Stimulated activated CD8-positive, alpha-beta memory T cell treated with anti-CD3 and anti-CD28 coated beads, Interleukin-15, amount 100 ng/mL, for 4 hours (primary cell): Measurements from ENCODE around the gene MACROH2A1.

ENCODE experiments used
- DNase-seq, 2 donors: peaks; one replicate each; pipeline ENCODE4 v3.0.0-alpha.2; 2020; ENCODE audit warnings: low read depth in 2 of 2

MACROH2A1 gene

GRCh38 chr5:135396459-135397055, 2.5 kb downstream of the MACROH2A1 start:
- DNase-seq: no peak

GRCh38 chr5:135395866-135396265, 3.2 kb downstream of the MACROH2A1 start:
- no peak for DNase-seq

GRCh38 chr5:135395451-135395850, 3.6 kb downstream of the MACROH2A1 start:
- no peak for DNase-seq

- DNase-seq: no peak
Observed at GRCh38 chr5:135394095-135394494, 4.9 kb downstream of the MACROH2A1 start.

DNA sequence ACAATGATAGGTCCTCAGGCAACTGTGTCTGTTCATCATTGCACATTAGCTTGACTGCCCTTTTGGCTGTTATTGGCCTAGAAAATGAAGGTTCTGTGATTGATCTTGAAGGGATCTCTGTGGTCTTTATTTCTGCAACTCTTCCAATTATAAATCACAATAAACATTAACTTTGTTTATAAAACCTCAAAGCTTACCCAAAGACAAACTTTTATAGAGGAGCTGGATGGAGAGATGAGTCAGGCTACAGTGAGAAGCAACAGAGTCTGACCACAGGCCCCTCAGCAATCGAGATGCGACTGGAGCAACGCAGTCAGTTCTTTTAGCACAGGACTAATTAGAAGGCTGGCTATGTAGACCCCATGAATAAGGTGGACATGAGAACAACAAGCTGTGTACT, 5.3 kb downstream of the MACROH2A1 start:
- no peak for DNase-seq

DNA sequence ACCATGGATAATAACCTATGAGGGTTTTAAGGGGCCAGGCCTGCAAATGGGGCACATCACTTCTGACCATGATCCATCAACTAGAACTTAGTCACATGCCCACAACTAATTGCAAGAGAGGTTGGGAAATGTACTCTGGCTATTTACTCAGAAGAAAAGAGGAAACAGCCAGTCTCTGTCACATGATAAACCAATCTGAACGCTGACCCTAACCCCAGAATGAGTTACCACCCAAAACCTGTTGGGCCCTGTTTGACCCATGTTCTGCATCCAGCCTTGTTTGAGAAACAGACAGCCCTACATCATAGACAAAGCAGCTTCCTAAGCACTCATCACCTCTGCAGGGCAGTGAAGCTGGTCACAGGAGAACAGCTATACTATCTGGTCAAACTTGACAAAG, 5.8 kb downstream of the MACROH2A1 start:
- DNase-seq: no peak

GRCh38 chr5:135392256-135392655, 6.8 kb downstream of the MACROH2A1 start:
- DNase-seq: no peak

- DNase-seq: no peak
Observed at GRCh38 chr5:135391869-135392255, 7.2 kb downstream of the MACROH2A1 start.

- DNase-seq: no peak
Observed at GRCh38 chr5:135391116-135391868, 7.7 kb downstream of the MACROH2A1 start.

DNA sequence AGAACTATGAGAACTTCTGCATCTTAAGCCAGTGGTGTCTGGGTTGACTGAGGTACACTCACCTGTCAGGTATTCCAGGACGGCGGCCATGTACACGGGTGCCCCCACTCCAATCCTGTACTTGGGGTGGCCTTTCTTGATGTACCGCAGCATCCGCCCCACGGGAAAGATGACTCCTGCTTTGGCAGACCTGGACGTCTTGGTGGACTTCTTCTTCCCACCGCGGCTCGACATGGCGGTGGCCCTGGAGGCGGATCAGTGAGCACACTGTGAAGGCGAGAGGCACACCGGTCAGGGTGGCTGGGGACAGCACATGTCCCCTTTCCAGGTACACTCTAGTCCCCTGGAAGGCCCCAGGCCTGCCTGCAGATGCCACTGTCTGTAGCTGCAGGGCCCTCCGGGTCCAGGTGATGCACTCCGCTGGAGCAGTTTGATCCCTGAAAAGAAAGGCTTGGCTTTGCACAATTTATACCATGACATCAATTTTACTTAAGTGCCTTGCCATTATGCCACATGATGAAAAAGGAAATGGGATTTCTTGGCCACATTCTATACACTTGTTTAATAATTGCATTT, 10.1 kb downstream of the MACROH2A1 start:
- no peak for DNase-seq

DNA sequence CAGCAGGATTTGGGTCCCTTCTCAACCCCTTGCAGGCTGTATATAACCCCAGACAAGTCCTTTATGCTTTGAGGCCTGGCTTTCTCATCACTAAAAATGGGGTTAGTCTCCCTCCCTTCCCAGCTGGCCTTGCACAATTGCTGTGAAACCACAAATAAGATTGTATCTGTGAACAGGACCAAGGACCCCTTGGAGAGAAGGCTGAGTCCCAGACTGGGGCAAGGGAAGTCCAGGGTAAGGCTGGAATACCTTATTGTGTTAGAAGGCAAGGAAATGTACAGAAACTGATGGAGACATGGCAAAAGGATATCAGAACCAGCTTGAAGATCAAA, 11.4 kb downstream of the MACROH2A1 start:
- DNase-seq: no peak

DNA sequence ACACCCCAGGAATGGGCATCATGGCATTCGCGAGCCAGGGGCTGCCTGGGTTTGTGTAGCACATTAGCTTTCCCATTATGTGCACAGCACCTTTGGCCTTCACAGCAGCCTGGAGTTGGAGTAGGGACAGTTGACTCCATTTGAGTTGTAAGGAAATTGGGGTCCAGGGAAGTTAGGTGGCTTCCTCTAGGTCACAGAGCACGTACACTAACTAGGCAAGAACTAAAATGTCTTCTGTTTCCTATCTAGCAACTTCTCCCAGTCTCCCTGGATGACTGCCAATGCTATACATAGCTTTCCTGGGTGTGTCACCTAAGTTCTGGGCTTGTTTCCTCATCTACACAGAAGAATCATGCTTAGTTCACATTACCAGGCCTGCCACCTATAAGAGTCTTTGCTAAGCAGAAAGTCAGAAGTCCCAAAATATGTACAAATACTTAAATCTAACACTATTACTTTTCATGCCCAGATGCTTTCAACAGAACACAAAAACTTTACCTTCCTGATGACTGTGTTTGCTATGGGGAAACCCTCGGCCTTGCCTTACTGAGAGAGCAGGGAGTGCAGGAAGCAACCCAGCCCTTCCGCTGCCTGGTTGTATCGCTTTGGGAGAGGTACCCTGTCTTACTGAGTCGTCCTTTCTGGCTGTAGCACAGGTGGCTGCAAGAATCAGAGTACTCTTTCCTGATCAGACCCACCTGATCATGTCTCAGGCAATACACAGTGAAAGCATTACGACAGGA, 12.0 kb downstream of the MACROH2A1 start:
- DNase-seq: no peak

DNA sequence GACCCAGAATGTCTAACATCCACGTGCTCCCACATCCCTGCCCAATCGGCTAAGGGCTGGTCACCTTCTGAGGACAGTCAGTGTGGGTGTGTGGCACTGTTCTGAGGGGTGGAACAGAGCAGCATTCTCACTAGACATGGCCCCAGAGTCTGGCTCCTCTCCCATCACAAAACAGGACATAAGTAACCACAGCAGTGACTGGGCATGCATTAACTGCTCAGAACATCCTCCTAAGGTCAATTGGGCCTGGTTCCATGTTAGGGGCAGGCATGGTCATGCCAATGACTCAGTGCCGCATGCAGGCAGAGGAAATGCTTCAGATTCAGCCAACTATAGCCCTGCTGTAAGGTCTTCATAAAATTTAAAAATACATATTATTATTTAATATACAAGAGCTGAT, 12.9 kb downstream of the MACROH2A1 start:
- no peak for DNase-seq

DNA sequence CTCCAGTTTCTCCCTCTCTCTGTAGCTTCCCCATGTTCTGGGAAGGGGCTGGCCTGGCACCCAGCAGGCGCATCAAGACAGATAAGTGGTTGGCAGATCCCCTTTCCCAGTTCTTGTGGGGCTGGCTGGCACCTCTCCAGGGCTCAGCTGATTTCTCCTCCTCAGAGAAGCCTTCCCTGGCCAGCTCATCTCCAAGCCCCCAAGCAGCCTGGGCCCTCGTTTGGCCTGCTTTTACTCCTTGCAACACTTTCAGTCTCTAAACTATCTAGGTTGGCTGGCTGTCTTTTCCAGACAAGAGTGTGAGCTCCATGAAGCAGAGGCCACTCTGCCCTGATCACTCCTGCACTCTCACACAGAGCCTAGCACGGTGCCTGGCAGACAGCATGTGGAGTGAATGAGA, 13.5 kb downstream of the MACROH2A1 start:
- no peak for DNase-seq

GRCh38 chr5:135384898-135385297, 14.1 kb downstream of the MACROH2A1 start:
- DNase-seq: no peak

DNA sequence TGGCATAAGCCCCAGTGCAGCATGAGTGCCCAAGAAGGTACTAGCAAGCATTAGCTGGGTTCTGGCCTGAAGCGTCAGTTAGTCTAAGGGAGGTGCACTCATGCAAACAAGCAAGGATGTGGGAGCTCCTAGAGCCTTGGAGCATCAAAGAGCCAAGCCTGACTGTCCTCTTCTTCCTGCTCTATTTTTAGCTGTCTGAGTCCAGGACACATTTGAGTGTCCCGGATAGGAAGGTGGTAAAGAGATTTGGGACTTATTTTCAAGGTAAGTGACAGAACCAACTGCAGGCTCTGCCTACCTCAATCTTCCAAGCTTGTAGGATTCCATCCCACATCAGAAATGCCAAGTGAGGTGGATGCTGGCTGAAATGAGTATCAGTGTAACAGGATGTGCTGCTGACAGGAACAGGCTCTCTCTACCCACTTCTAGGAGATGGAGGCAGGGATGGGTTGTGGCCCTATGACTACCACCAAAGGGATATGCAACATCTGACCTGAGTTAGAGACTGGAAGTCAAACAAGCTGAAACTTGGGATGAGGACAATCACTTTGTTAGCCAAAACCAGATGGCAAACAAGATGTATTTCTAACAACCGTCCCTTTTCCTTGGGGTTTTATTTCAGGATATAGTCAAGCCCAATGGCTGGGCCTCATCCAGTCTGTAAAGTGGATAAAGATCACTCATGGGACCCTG, 15.1 kb downstream of the MACROH2A1 start:
- no peak for DNase-seq

DNA sequence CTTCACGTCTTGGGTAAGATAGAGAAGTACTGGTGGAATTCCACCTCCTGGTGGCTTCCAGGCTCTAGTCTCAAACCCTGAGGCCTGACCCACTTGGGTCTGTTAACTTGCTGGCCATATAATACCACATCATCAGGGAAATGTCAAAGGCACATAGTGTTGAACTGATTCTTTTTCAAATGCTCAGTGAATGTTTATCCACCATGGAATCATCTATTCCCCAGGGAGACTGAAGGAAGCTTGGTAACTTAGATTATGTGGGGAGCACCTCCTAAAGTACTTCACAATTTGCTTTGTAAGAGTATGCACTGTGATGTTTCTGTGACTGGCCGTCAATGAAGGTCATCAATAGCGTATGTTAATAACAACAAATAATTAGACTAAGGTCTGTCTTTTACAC, 16.1 kb downstream of the MACROH2A1 start:
- DNase-seq: no peak

GRCh38 chr5:135382106-135382790, 16.8 kb downstream of the MACROH2A1 start:
- no peak for DNase-seq

- no peak for DNase-seq
Observed at GRCh38 chr5:135379046-135379654, 19.9 kb downstream of the MACROH2A1 start.

DNA sequence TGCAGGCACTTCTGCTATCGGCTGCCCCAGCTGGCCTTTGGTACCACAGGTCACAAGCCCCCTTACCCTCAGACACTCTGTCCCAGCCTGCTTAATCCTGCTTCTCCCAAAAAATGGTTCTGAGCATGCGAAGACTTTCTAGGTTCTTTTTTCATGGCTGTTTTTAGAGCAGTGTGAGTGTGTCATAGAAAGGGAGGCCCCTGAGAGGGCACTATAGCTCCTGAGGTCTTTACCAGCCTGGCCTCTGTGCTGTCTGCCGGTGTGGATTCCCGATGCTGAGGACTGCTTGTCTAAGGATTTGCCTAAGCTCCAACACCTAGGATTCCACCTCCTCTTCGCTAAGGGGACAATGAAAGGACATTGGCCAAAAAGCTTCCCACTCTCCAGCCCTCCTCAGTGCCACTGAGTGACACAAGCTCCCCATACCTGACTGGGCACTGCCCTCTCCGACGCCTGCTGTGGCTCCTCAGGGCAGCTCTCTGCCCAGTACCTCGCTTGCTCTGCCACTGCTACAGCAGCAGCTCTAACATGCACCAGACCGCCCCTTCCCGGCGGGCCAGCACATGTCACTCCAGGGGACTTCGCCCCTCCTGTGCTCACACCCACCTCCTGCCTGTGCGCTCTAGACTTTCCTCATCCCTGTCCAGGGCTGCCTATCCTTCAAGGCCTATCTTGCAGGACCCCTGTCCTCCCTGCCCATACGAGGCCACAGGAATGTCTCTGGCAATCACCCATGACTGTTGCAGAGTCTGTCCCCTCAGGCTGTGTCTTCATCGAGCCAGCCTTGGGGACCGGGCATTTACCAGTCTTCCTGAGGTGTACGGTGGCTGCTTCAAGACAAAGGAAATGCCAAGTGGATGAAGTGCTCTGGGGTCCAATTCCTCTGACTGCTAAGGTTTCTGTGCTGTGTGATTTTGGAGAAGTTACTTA, 21.0 kb downstream of the MACROH2A1 start:
- DNase-seq: no peak
